PC-3 (cell line): Measurements from ENCODE around the gene A4GALT. TPM values are rescaled to one million over a fixed set of nuclear protein-coding genes. Genes with fewer than 3 reads are reported as not detected.
"Not testable (repeated sequence)": the region's sequence is repeated elsewhere in the genome, so short reads cannot be mapped to it uniquely, and the experiment has no call there.

Experiments
- ATAC-seq: fragments of 200-7000 bp; cut with Tn5 transposase; 2 replicates; pipeline ENCODE4 v1.9.1; 2020; ENCODE audit warnings: mild to moderate bottlenecking, moderate library complexity
- BruUV-seq: library from RNA; stranded (reverse); fragments of 400-500 nt; replicated peaks from 2 replicates; lab custom pipeline; 2021; lab: Mats Ljungman, UMichigan
- CTCF ChIA-PET: fragments of 300-600 bp; sonication (Branson Sonifier 250); formaldehyde crosslinking; loops from one replicate; lab custom pipeline; 2022; ENCODE audit warnings: antibody characterized with exemption; lab: Charles Lee
- POLR2A ChIA-PET: fragments of 300-600 bp; sonication (Branson Sonifier 250); formaldehyde crosslinking; loops from one replicate; lab custom pipeline; 2022; ENCODE audit warnings: antibody characterized with exemption; ENCODE audit not compliant: unreplicated experiment; lab: Charles Lee
- DNase-seq: peaks from one replicate; pipeline ENCODE4 v3.0.0-alpha.2; 2015
- H2AFZ ChIP-seq: fragments of 300-600 bp; sonication (generic); 2 replicates; pipeline ENCODE4 v1.6.0; 2016; ENCODE audit warnings: antibody characterized with exemption, low read length
- H3F3A ChIP-seq: fragments of 300-600 bp; sonication (generic); one replicate; pipeline ENCODE4 v1.6.0; 2017; ENCODE audit warnings: antibody characterized with exemption, low read length, control low read depth, mild to moderate bottlenecking; ENCODE audit not compliant: unreplicated experiment
- H3K27ac ChIP-seq: fragments of 300-600 bp; sonication (generic); 2 replicates; pipeline ENCODE4 v1.5.1; 2016; ENCODE audit warnings: mild to moderate bottlenecking, low read length
- H3K27me3 ChIP-seq: fragments of 300-600 bp; sonication (generic); 2 replicates; pipeline ENCODE4 v1.6.1; 2016; ENCODE audit warnings: low read length, mixed read lengths
- H3K36me3 ChIP-seq: fragments of 300-600 bp; sonication (generic); 2 replicates; pipeline ENCODE4 v1.6.1; 2016; ENCODE audit warnings: low read depth, mixed run types, low read length, mixed read lengths
- H3K4me1 ChIP-seq: fragments of 300-600 bp; sonication (generic); 2 replicates; pipeline ENCODE4 v1.5.1; 2016; ENCODE audit warnings: low read length; ENCODE audit not compliant: insufficient read depth
- H3K4me2 ChIP-seq: fragments of 300-600 bp; sonication (generic); 2 replicates; pipeline ENCODE4 v1.6.0; 2016; ENCODE audit warnings: low read length
- H3K4me3 ChIP-seq: fragments of 300-600 bp; sonication (generic); 2 replicates; pipeline ENCODE4 v1.5.1; 2016; ENCODE audit warnings: mild to moderate bottlenecking, low read length, mixed read lengths
- H3K79me2 ChIP-seq: fragments of 300-600 bp; sonication (generic); 2 replicates; pipeline ENCODE4 v1.6.1; 2017; ENCODE audit warnings: low read length, mixed read lengths
- H3K9ac ChIP-seq: fragments of 300-600 bp; sonication (generic); 2 replicates; pipeline ENCODE4 v1.6.0; 2016; ENCODE audit warnings: mild to moderate bottlenecking, low read length
- H3K9me2 ChIP-seq: fragments of 300-600 bp; sonication (generic); replicated peaks from 2 replicates; pipeline ENCODE4 v1.6.1; 2016; ENCODE audit warnings: mixed run types, low read length, mixed read lengths
- H3K9me3 ChIP-seq: fragments of 300-600 bp; sonication (generic); 2 replicates; pipeline ENCODE4 v1.6.1; 2016; ENCODE audit warnings: low read length, mixed read lengths
- H4K20me1 ChIP-seq: fragments of 300-600 bp; sonication (generic); 2 replicates; pipeline ENCODE4 v1.6.1; 2016; ENCODE audit warnings: low read length, mixed read lengths
- CTCF ChIP-seq: fragments of 300-600 bp; sonication (generic); conservative IDR thresholded peaks from 2 replicates; pipeline ENCODE4 v1.5.1; 2017; ENCODE audit warnings: antibody characterized with exemption, low read depth, mild to moderate bottlenecking, low read length
- EZH2 ChIP-seq: fragments of 300-600 bp; sonication (generic); IDR thresholded peaks from one replicate; pipeline ENCODE4 v1.6.1; 2017; ENCODE audit warnings: antibody characterized with exemption, mild to moderate bottlenecking, low read length; ENCODE audit not compliant: unreplicated experiment
- EZH2phosphoT487 ChIP-seq: fragments of 300-600 bp; sonication (generic); IDR thresholded peaks from 2 replicates; pipeline ENCODE4 v1.6.1; 2018; ENCODE audit warnings: mild to moderate bottlenecking, antibody characterized with exemption, low read length, borderline replicate concordance
- intact Hi-C: fragments of 100-400 bp; cut with micrococcal nuclease; formaldehyde crosslinking; loops from 2 replicates; pipeline ENCODE4 v1.9.0; 2023
- total RNA-seq: library from RNA; depleted of rRNA; stranded (reverse); fragments of >200 nt; gene quantifications from 2 replicates; pipeline ENCODE4 v1.2.3, GENCODE V29; 2014

The A4GALT gene
- total RNA-seq, 1 experiment from 2014 or later, result 3.2 TPM

GRCh38 chr22:42676059-42676607 is 44.5 kb downstream of the A4GALT start:
- CTCF ChIA-PET, result no interaction called here
- Histone ChIP-seq H3K27ac (no peak overlapping the region), H3K36me3 (no peaks in the 10 kb centered on the region), H3K79me2 (no peaks in the 10 kb centered on the region), H3K4me1 (peaks cover 12% of the 10 kb centered on the region), H3K9me2 (no peaks in the 10 kb centered on the region), H2AFZ (no peak overlapping the region), H3K4me2 (no peak overlapping the region), H3K9me3 (no peaks in the 10 kb centered on the region), H3K27me3 (no peaks in the 10 kb centered on the region), H3K9ac (no peak overlapping the region), H3K4me3 (no peak overlapping the region), H3F3A (no peaks in the 10 kb centered on the region), H4K20me1 (no peaks in the 10 kb centered on the region)
- POLR2A ChIA-PET, result no interaction called here
- ATAC-seq (no peak), DNase-seq (no peak)
- no TSS peak for BruUV-seq
- intact Hi-C loops, result no loop called here
- no peak for TF ChIP-seq CTCF
- TF ChIP-seq EZH2phosphoT487, result no peak
- TF ChIP-seq EZH2, result no peak

GRCh38 chr22:42673898-42674401 is 46.7 kb downstream of the A4GALT start:
- no peak for DNase-seq
- intact Hi-C loops, result no loop called here

GRCh38 chr22:42673071-42673470 is 47.6 kb downstream of the A4GALT start:
- H3K79me2 ChIP-seq, H3K27ac ChIP-seq, H3K9me3 ChIP-seq, POLR2A ChIA-PET, H4K20me1 ChIP-seq, CTCF ChIA-PET, H3K4me1 ChIP-seq, H2AFZ ChIP-seq, BruUV-seq, ATAC-seq, H3K27me3 ChIP-seq, H3K4me2 ChIP-seq, H3F3A ChIP-seq, H3K36me3 ChIP-seq, DNase-seq, H3K9ac ChIP-seq, intact Hi-C loops, H3K9me2 ChIP-seq, H3K4me3 ChIP-seq: not testable (repeated sequence)

More at GRCh38 chr22:42673898-42674401, 46.7 kb downstream of the A4GALT start:
- Histone ChIP-seq H3K27ac (no peak overlapping the region), H3K4me3 (no peak overlapping the region), H3K9me2 (no peaks in the 10 kb centered on the region), H3K4me1 (0 out of 2 replicates have a peak, but pooled peaks cover 5% of the 10 kb centered on the region), H3K27me3 (no peaks in the 10 kb centered on the region), H3F3A (no peaks in the 10 kb centered on the region), H3K9ac (no peak overlapping the region), H3K36me3 (no peaks in the 10 kb centered on the region), H4K20me1 (no peaks in the 10 kb centered on the region), H2AFZ (no peak overlapping the region), H3K9me3 (no peaks in the 10 kb centered on the region), H3K79me2 (no peaks in the 10 kb centered on the region), H3K4me2 (no peak overlapping the region)
- ChIA-PET POLR2A (no interaction called here), CTCF (no interaction called here)
- no TSS peak for BruUV-seq
- no peak for TF ChIP-seq EZH2phosphoT487
- no peak; the same call in 1 of the 2 replicates for ATAC-seq
